ENCODE results near the gene C19orf81. TPM values are rescaled to one million over a fixed set of nuclear protein-coding genes. Genes with fewer than 3 reads are reported as not detected.

Gene C19orf81
- polyA plus RNA-seq, 1 donor from 2014 or later = 28.3 TPM

DNA sequence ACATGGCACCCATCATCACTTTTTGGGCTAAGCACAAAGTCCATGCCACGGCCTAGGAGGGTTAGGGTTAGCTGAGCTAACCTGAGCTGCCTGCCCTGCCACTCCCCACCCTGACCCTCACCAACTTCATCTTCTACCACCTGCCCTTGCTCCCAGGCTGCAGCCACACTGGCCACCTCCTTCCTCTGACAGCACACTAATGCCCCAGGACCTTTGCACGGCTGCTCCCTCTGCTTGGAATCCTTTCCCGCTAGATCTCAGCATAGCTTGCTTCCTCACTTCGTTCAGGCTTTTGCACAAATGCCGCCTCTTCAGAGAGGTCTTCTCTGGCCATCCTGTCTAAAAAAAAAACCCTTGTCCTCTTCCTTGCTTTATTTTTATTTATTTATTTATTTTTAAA is 57.1 kb downstream of the C19orf81 start:
- Histone ChIP-seq H3K27me3 (ENCODE audit: insufficient read depth, low read depth, low read length) (no peaks in the 10 kb centered on the region), H2AFZ (ENCODE audit: low read depth, low read length) (no peak overlapping the region)
- TF ChIP-seq SMC3 (conservative IDR thresholded peaks at IDR 0.05; ENCODE audit: poor library complexity) = no peak
- TF ChIP-seq RAD21 (conservative IDR thresholded peaks at IDR 0.05) = no peak
- TF ChIP-seq POLR2AphosphoS5 (IDR thresholded peaks at IDR 0.05) = no peak
- no peak for TF ChIP-seq MXI1 (conservative IDR thresholded peaks at IDR 0.05; ENCODE audit: poor library complexity, severe bottlenecking)
- TF ChIP-seq, protein P1, sequence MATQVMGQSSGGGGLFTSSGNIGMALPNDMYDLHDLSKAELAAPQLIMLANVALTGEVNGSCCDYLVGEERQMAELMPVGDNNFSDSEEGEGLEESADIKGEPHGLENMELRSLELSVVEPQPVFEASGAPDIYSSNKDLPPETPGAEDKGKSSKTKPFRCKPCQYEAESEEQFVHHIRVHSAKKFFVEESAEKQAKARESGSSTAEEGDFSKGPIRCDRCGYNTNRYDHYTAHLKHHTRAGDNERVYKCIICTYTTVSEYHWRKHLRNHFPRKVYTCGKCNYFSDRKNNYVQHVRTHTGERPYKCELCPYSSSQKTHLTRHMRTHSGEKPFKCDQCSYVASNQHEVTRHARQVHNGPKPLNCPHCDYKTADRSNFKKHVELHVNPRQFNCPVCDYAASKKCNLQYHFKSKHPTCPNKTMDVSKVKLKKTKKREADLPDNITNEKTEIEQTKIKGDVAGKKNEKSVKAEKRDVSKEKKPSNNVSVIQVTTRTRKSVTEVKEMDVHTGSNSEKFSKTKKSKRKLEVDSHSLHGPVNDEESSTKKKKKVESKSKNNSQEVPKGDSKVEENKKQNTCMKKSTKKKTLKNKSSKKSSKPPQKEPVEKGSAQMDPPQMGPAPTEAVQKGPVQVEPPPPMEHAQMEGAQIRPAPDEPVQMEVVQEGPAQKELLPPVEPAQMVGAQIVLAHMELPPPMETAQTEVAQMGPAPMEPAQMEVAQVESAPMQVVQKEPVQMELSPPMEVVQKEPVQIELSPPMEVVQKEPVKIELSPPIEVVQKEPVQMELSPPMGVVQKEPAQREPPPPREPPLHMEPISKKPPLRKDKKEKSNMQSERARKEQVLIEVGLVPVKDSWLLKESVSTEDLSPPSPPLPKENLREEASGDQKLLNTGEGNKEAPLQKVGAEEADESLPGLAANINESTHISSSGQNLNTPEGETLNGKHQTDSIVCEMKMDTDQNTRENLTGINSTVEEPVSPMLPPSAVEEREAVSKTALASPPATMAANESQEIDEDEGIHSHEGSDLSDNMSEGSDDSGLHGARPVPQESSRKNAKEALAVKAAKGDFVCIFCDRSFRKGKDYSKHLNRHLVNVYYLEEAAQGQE (IDR thresholded peaks at IDR 0.05; ENCODE audit: borderline replicate concordance) = no peak
- TF ChIP-seq EP300 (conservative IDR thresholded peaks at IDR 0.05; ENCODE audit: poor library complexity, severe bottlenecking) = no peak
- no peak for TF ChIP-seq EZH2 (IDR thresholded peaks at IDR 0.05; ENCODE audit: borderline replicate concordance, insufficient read depth, low read length, poor library complexity, severe bottlenecking)
- TF ChIP-seq TAF1 (IDR thresholded peaks at IDR 0.05; ENCODE audit: low read depth) = no peak
- TF ChIP-seq, protein P2, sequence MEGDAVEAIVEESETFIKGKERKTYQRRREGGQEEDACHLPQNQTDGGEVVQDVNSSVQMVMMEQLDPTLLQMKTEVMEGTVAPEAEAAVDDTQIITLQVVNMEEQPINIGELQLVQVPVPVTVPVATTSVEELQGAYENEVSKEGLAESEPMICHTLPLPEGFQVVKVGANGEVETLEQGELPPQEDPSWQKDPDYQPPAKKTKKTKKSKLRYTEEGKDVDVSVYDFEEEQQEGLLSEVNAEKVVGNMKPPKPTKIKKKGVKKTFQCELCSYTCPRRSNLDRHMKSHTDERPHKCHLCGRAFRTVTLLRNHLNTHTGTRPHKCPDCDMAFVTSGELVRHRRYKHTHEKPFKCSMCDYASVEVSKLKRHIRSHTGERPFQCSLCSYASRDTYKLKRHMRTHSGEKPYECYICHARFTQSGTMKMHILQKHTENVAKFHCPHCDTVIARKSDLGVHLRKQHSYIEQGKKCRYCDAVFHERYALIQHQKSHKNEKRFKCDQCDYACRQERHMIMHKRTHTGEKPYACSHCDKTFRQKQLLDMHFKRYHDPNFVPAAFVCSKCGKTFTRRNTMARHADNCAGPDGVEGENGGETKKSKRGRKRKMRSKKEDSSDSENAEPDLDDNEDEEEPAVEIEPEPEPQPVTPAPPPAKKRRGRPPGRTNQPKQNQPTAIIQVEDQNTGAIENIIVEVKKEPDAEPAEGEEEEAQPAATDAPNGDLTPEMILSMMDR (IDR thresholded peaks at IDR 0.05; ENCODE audit: poor library complexity, severe bottlenecking) = no peak

DNA sequence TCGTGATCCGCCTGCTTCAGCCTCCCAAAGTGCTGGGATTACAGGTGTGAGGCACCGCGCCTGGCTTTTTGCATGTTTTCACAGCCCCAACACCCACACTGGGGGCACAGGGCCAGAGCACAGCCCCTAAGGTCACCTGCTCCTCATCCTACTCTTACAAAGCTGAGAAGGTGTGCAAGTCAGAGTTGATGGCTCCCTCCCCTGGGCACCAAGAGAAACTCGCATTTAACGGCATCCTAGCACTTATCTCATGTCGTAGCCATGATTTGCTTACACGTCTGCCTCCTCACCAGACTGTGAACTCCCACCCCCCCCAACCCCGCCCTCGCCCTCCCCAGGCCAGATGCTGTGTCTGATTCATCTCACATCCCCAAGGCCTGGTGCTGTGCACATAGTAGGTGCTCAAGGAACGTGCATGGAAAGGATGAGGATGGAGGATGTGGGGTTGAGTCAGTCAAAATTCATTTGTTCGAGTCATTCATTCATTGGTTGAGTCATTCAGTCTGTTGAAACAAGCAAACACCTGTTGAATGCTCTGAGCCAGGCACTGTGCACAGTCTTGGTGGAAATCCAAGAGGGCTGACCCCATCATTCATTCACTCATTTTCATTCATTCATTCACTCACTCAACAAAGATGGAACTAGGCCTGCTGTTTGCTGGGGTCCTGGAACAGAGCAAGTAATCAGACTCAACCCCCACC is 59.1 kb downstream of the C19orf81 start:
- TF ChIP-seq EZH2 (IDR thresholded peaks at IDR 0.05; ENCODE audit: borderline replicate concordance, insufficient read depth, low read length, poor library complexity, severe bottlenecking) (no peak), SMC3 (conservative IDR thresholded peaks at IDR 0.05; ENCODE audit: poor library complexity) (no peak), RAD21 (conservative IDR thresholded peaks at IDR 0.05) (no peak), MXI1 (conservative IDR thresholded peaks at IDR 0.05; ENCODE audit: poor library complexity, severe bottlenecking) (no peak), POLR2AphosphoS5 (IDR thresholded peaks at IDR 0.05) (no peak), EP300 (conservative IDR thresholded peaks at IDR 0.05; ENCODE audit: poor library complexity, severe bottlenecking) (no peak), TAF1 (IDR thresholded peaks at IDR 0.05; ENCODE audit: low read depth) (no peak)
- TF ChIP-seq, protein P2 (IDR thresholded peaks at IDR 0.05; ENCODE audit: poor library complexity, severe bottlenecking) = no peak
- TF ChIP-seq, protein P1 (IDR thresholded peaks at IDR 0.05; ENCODE audit: borderline replicate concordance) = no peak
- no peak overlapping the region for H3K9ac ChIP-seq (ENCODE audit: low read length)
- no peak overlapping the region for H3K4me2 ChIP-seq (ENCODE audit: low read length)
- no peak overlapping the region for H2AFZ ChIP-seq (ENCODE audit: low read depth, low read length)
- no peaks in the 10 kb centered on the region for H4K20me1 ChIP-seq (ENCODE audit: insufficient read depth)
- H3K27me3 ChIP-seq (ENCODE audit: insufficient read depth, low read depth, low read length) = no peaks in the 10 kb centered on the region
- H3K79me2 ChIP-seq (replicated peaks; ENCODE audit: insufficient read depth, low read length) = no peaks in the 10 kb centered on the region
- H3K4me3 ChIP-seq (ENCODE audit: low read length) = no peak overlapping the region
- H3K36me3 ChIP-seq (ENCODE audit: insufficient read depth, low read length) = no peaks in the 10 kb centered on the region
- H3K9me3 ChIP-seq (ENCODE audit: low read length) = no peaks in the 10 kb centered on the region
- H3F3A ChIP-seq (ENCODE audit: insufficient read depth, low read length, poor library complexity, severe bottlenecking) = no peaks in the 10 kb centered on the region
- no peak overlapping the region for H3K27ac ChIP-seq (ENCODE audit: low read length)
- no peaks in the 10 kb centered on the region for H3K9me2 ChIP-seq (ENCODE audit: insufficient read depth, low read length)

More for the DNA sequence above, 57.1 kb downstream of the C19orf81 start:
- no peaks in the 10 kb centered on the region for H3F3A ChIP-seq (ENCODE audit: insufficient read depth, low read length, poor library complexity, severe bottlenecking)
- H3K27ac ChIP-seq (ENCODE audit: low read length) = no peak overlapping the region
- H3K9me3 ChIP-seq (ENCODE audit: low read length) = no peaks in the 10 kb centered on the region
- no peaks in the 10 kb centered on the region for H3K79me2 ChIP-seq (replicated peaks; ENCODE audit: insufficient read depth, low read length)
- no peaks in the 10 kb centered on the region for H4K20me1 ChIP-seq (ENCODE audit: insufficient read depth)
- H3K4me3 ChIP-seq (ENCODE audit: low read length) = no peak overlapping the region
- no peaks in the 10 kb centered on the region for H3K9me2 ChIP-seq (ENCODE audit: insufficient read depth, low read length)
- H3K4me2 ChIP-seq (ENCODE audit: low read length) = no peak overlapping the region
- no peak overlapping the region for H3K9ac ChIP-seq (ENCODE audit: low read length)
- no peaks in the 10 kb centered on the region for H3K36me3 ChIP-seq (ENCODE audit: insufficient read depth, low read length)
